Measurements from ENCODE around the gene CFTR.
"Not testable (repeated sequence)": the region's sequence is repeated elsewhere in the genome, so short reads cannot be mapped to it uniquely, and the experiment has no call there.

DNA sequence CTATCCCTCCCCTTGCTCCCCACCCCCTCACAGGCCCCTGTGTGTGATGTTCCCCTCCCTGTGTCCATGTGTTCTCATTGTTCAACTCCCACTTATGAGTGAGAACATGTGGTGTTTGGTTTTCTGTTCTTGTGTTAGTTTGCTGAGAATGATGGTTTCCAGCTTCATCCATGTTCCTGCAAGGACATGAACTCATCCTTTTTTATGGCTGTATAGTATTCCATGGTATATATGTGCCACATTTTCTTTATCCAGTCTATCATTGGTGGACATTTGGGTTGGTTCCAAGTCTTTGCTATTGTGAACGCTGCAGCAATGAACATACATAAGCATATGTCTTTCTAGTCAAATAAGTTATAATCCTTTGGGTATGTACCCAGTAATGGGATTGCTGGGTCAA, 37.4 kb downstream of the CFTR start:
- TF ChIP-seq, protein P1, sequence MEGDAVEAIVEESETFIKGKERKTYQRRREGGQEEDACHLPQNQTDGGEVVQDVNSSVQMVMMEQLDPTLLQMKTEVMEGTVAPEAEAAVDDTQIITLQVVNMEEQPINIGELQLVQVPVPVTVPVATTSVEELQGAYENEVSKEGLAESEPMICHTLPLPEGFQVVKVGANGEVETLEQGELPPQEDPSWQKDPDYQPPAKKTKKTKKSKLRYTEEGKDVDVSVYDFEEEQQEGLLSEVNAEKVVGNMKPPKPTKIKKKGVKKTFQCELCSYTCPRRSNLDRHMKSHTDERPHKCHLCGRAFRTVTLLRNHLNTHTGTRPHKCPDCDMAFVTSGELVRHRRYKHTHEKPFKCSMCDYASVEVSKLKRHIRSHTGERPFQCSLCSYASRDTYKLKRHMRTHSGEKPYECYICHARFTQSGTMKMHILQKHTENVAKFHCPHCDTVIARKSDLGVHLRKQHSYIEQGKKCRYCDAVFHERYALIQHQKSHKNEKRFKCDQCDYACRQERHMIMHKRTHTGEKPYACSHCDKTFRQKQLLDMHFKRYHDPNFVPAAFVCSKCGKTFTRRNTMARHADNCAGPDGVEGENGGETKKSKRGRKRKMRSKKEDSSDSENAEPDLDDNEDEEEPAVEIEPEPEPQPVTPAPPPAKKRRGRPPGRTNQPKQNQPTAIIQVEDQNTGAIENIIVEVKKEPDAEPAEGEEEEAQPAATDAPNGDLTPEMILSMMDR (conservative IDR thresholded peaks at IDR 0.05; ENCODE audit: low read depth, low read length), result not testable (repeated sequence)
- not testable (repeated sequence) for TF ChIP-seq NFE2L2 (IDR thresholded peaks at IDR 0.05; ENCODE audit: low read depth, low read length)
